Measurements from ENCODE around the gene CHCHD10.
A peak's percentile ranks its signal among the peaks of the same experiment; 100 is the strongest.

The CHCHD10 gene

DNA sequence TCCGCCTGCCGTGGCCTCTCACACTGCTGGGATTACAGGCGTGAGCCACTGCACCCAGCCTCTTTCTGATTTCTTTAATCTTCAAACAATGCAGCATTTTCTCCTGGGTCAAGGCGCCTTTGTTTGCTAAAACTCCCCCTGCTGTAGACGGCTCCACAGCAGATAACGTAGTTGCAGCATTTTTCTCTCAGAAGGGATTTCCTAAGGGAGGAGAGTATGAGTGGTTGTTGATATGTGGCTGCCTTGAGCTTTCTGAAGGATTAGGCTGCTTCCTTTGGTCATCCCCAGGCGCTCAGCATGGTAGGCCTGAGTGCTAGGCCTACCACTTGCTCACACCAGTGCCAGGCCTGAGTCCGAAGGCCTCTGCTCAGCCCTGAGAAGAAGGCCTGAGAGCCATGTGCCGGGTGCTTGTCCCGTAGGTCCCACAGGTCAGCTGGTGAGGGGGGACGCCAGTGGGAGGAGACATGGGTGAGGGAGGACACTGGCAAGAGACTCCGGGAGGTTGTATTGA lies 37.1 kb upstream of the CHCHD10 start:
- no peak overlapping the region for H3K4me3 ChIP-seq (ENCODE audit: low read length)
- no peak for DNase-seq (ENCODE audit: low read depth)
- TF ChIP-seq, protein P1, sequence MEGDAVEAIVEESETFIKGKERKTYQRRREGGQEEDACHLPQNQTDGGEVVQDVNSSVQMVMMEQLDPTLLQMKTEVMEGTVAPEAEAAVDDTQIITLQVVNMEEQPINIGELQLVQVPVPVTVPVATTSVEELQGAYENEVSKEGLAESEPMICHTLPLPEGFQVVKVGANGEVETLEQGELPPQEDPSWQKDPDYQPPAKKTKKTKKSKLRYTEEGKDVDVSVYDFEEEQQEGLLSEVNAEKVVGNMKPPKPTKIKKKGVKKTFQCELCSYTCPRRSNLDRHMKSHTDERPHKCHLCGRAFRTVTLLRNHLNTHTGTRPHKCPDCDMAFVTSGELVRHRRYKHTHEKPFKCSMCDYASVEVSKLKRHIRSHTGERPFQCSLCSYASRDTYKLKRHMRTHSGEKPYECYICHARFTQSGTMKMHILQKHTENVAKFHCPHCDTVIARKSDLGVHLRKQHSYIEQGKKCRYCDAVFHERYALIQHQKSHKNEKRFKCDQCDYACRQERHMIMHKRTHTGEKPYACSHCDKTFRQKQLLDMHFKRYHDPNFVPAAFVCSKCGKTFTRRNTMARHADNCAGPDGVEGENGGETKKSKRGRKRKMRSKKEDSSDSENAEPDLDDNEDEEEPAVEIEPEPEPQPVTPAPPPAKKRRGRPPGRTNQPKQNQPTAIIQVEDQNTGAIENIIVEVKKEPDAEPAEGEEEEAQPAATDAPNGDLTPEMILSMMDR (conservative IDR thresholded peaks at IDR 0.05; ENCODE audit: low read length), result no peak

DNA sequence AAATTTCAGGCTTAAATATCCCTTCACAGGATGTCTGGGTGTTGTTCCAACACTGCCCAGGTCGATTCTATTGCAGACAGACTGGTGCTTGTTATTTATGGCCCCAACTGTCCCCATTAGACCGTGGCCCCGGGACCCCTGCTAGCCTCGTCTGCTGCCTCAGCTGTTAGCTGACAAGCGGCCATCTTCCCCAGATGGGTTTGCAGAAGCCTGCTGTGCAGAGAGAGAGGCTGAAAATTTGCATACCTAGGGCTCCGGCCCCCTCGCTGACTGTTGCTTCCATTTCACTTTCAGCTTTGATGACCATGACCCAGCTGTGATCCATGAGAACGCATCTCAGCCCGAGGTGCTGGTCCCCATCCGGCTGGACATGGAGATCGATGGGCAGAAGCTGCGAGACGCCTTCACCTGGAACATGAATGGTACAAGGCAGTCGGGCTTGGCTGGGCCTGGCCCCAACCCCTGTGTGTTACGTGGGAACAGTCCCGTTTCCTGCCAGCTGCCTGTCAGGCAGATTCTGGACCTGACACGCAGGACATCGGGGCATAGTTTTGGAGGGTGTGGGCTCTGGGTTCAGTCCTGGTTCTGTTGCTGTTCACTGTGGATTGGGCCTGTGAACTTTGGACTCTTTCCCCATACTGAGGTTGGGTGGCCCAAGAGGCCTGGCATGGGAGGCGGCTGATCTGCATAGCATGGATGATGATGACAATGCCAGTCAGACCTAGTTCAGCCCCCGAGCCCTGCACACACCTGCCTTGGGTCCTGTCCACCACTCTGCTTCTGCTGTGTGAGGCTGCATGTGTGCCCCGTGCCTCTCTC lies 35.4 kb upstream of the CHCHD10 start:
- H3K4me3 ChIP-seq (ENCODE audit: low read length), result no peak overlapping the region
- TF ChIP-seq, protein P1 (conservative IDR thresholded peaks at IDR 0.05; ENCODE audit: low read length), result no peak
- no peak for DNase-seq (ENCODE audit: low read depth)

DNA sequence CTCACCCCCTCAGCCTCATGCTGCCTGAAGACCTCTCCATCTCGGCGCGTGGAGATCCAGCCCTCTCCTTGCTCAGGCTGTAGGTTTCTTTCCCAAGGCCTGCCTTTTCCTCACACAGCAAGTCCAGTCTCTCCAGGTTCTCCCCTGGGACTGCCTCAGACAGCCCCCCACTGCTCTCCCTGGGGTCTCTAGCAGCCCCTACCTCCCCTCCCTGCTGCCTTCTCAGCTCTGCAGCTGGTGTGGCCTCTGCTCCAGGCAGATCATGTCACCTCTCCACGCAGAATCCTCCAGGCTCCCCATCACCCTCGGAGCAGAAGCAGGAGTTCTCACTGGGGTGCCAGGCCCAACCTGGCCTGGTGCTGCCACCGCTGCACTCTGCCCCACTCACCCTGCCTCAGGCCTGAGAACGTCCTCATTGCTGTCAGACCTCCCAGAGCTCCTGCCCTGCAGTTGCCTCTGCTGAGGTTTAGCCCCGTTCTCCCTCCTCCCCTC lies 34.2 kb upstream of the CHCHD10 start:
- no peak overlapping the region for H3K4me3 ChIP-seq (ENCODE audit: low read length)
- TF ChIP-seq, protein P1 (conservative IDR thresholded peaks at IDR 0.05; ENCODE audit: low read length), result no peak
- no peak for DNase-seq (ENCODE audit: low read depth)

DNA sequence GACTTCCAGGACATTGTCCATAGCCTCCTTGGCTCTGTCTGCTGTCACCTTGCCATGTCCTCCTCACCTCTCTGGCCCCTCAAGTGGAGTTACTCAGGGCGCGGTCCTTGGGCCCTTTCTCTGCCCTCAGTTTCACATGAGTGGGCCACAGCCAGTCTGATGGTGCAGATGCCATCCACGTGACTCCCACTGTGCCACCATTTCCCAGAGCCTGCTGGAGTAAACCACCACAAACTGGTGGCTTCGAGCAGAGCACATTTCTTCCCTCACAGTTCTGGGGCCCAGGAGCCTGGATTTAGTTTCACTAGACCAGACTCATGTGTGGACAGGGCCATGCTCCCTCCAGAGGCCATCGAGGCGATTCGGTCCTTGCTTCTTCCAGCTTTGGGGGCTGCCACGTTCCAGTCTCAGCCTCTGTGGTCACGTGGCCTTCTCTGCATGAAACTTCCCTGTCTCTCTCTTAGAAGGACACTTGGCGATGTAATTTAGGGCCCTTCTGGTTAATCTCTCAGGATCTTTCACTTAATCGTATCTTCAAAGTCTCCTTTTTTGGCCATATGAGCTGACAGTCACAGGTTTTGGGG lies 33.6 kb upstream of the CHCHD10 start:
- TF ChIP-seq, protein P1 (conservative IDR thresholded peaks at IDR 0.05; ENCODE audit: low read length), result no peak
- no peak for DNase-seq (ENCODE audit: low read depth)
- no peak overlapping the region for H3K4me3 ChIP-seq (ENCODE audit: low read length)

DNA sequence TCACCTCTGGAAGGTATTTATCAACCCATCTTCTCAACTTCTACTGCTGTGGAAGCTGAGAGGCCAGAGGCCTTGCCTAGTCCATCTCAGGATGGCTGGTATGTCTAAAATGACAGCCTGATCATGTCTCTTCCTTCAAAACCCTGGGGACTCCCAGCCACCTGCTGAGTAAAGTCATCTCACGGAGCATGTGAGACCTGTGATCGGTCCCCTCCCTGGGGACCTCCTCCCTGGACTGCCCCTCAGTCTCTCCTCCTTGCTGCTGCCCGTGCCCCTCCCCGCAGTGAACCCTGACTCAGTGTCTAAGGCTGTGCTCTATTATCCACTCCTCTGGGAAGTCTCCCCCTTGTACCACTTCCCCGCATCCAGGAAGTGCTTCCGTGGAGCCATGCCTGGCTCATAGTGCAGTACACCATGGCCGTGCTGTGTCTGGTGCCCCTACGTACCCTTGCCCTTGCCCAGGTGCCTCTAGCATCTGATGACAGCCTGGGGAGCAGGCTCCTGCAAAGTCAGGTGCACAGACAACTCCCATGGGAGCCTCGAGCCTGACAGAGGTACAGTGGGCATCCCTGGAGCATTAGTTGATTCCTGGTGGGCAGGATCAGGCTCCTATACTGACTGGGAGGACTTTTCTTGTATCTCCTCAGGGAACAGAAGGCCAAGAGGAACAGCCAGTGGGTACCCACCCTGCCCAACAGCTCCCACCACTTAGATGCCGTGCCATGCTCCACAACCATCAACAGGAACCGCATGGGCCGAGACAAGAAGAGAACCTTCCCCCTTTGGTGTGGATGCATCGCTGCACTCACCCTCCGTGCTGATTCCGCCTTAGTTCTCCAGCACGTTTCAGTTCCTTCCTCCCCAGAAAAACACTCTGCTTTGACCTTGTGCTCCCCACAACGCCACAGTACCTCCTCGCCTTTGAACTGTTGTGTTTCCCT lies 32.8 kb upstream of the CHCHD10 start:
- no peak overlapping the region for H3K4me3 ChIP-seq (ENCODE audit: low read length)
- TF ChIP-seq, protein P1 (conservative IDR thresholded peaks at IDR 0.05; ENCODE audit: low read length), result no peak
- DNase-seq (ENCODE audit: low read depth), result no peak

DNA sequence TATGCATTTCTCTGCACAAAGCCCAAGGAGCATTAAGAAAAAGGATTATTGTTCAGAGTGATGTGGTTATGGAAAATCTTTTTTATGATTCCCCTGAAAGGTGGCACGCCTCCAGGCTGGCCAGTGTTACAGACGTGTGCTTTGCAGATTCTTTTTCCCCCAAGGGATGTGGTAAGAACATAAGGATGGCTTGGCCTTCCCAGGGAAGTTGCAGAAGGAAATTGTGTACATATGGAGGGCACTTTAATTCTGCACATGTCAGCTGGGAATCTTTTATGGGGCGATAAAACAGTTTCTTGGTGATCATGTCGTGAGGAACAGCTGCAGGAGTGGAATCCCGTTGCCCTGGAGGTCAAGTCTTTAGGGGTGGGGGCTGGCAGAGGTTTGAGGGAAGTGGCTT lies 28.7 kb upstream of the CHCHD10 start:
- no peak overlapping the region for H3K4me3 ChIP-seq (ENCODE audit: low read length)
- DNase-seq (ENCODE audit: low read depth), result peak; percentile 74
- TF ChIP-seq, protein P1 (conservative IDR thresholded peaks at IDR 0.05; ENCODE audit: low read length), result no peak
